ENCODE results near the gene ATRIP.

GRCh38 chr3:48465531-48466378 is 19.2 kb downstream of the ATRIP start:
- TF ChIP-seq POLR2AphosphoS5 (IDR thresholded peaks at IDR 0.05; ENCODE audit: low read depth, low read length) (peak; percentile 97), POLR2A (IDR thresholded peaks at IDR 0.05; ENCODE audit: low read depth, low read length) (peak; percentile 96), TAF1 (IDR thresholded peaks at IDR 0.05; ENCODE audit: low read depth, low read length) (peak; percentile 94), SPI1 (IDR thresholded peaks at IDR 0.05; ENCODE audit: low read depth, low read length) (peak; percentile 96)
